ENCODE results near the gene ZBTB37. TPM values are rescaled to one million over a fixed set of nuclear protein-coding genes. Genes with fewer than 3 reads are reported as not detected.

ZBTB37 gene
- total and polyA plus RNA-seq, 11 donors: 2.1 to 14.8 (median 7.8) TPM

- H3K9me3 ChIP-seq: no peaks in the 10 kb centered on the region
- 84 to 96% (median 91%) methylated on average over 1 of the region's 1 CpG for WGBS, 4 donors
- no peak overlapping the region for H3K4me3 ChIP-seq
- no peaks in the 10 kb centered on the region for H3K27me3 ChIP-seq
- peaks cover 0 to 27% (median 14%) of the 10 kb centered on the region in 9 donors for H3K36me3 ChIP-seq
- no peak overlapping the region for H3K27ac ChIP-seq
- TF ChIP-seq CTCF (IDR thresholded peaks at IDR 0.05) (no peak), POLR2A (IDR thresholded peaks at IDR 0.05) (no peak)
- intact Hi-C loops (cut with DNase I): no loop called here
- ATAC-seq (no peak), DNase-seq (no peak)
- peaks cover 0 to 2% (median 0%) of the 10 kb centered on the region in 12 donors for H3K4me1 ChIP-seq
Measured at GRCh38 chr1:173893611-173894010, 25.4 kb downstream of the ZBTB37 start.

GRCh38 chr1:173894189-173894588, 26.0 kb downstream of the ZBTB37 start:
- no peaks in the 10 kb centered on the region for H3K9me3 ChIP-seq
- H3K4me3 ChIP-seq: no peak overlapping the region
- H3K4me1 ChIP-seq: peaks cover 0 to 2% (median 0%) of the 10 kb centered on the region in 12 donors
- no peak for TF ChIP-seq CTCF (IDR thresholded peaks at IDR 0.05)
- TF ChIP-seq POLR2A (IDR thresholded peaks at IDR 0.05): no peak
- intact Hi-C loops (cut with DNase I): no loop called here
- DNase-seq: no peak
- H3K27ac ChIP-seq: no peak overlapping the region
- 76 to 99% (median 85%) methylated on average over 2 to 3 of the region's 3 CpGs for WGBS, 4 donors
- H3K36me3 ChIP-seq: peaks cover 0 to 26% (median 12%) of the 10 kb centered on the region in 9 donors
- no peak for ATAC-seq
- no peaks in the 10 kb centered on the region for H3K27me3 ChIP-seq

- H3K27ac ChIP-seq: no peak overlapping the region
- DNase-seq (no peak), ATAC-seq (no peak)
- intact Hi-C loops (cut with DNase I): no loop called here
- no peaks in the 10 kb centered on the region for H3K27me3 ChIP-seq
- no peak for TF ChIP-seq CTCF (IDR thresholded peaks at IDR 0.05)
- TF ChIP-seq POLR2A (IDR thresholded peaks at IDR 0.05): no peak
- no peak overlapping the region for H3K4me3 ChIP-seq
- peaks cover 0 to 6% (median 0%) of the 10 kb centered on the region in 12 donors for H3K4me1 ChIP-seq
- peaks cover 0 to 7% (median 0%) of the 10 kb centered on the region in 9 donors for H3K36me3 ChIP-seq
- H3K9me3 ChIP-seq: no peaks in the 10 kb centered on the region
- 56 to 64% (median 61%) methylated on average over 2 of the region's 2 CpGs for WGBS, 4 donors
Measured at GRCh38 chr1:173900427-173900826, 32.2 kb downstream of the ZBTB37 start.

- intact Hi-C loops (cut with DNase I): no loop called here
- peaks cover 0 to 6% (median 0%) of the 10 kb centered on the region in 12 donors for H3K4me1 ChIP-seq
- no peak for TF ChIP-seq POLR2A (IDR thresholded peaks at IDR 0.05)
- no peak for TF ChIP-seq CTCF (IDR thresholded peaks at IDR 0.05)
- DNase-seq: no peak
- H3K4me3 ChIP-seq: no peak overlapping the region
- 62 to 80% (median 67%) methylated on average over 3 of the region's 3 CpGs for WGBS, 4 donors
- H3K27me3 ChIP-seq: no peaks in the 10 kb centered on the region
- no peak overlapping the region for H3K27ac ChIP-seq
- H3K36me3 ChIP-seq: peaks cover 0 to under 1% (median 0%) of the 10 kb centered on the region in 9 donors
- ATAC-seq: no peak
- no peaks in the 10 kb centered on the region for H3K9me3 ChIP-seq
Measured at GRCh38 chr1:173900992-173901391, 32.8 kb downstream of the ZBTB37 start.

Data from heart left ventricle (tissue), 16 donors.